Measurements from ENCODE around the gene DNMT3B.

DNA sequence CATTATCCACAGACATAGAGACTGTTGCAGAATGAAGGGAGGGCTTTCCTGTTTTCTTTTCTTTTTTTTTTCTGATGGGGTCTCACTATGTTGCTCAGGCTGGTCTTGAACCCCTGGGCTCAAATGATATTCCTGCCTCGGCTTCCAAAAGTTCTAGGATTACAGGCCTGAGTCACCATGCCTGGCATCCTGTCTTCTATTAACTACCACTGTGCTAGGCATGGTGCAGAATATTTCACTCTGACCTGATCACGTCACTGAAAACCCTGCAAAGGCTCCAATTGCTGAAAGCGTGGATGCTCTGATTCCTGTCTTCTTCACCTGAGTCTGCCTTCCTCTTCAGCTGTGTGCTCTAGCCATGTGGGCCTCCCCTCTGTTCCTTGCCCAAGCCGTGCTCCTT lies 8.5 kb upstream of the DNMT3B start:
- TF ChIP-seq, protein P1, sequence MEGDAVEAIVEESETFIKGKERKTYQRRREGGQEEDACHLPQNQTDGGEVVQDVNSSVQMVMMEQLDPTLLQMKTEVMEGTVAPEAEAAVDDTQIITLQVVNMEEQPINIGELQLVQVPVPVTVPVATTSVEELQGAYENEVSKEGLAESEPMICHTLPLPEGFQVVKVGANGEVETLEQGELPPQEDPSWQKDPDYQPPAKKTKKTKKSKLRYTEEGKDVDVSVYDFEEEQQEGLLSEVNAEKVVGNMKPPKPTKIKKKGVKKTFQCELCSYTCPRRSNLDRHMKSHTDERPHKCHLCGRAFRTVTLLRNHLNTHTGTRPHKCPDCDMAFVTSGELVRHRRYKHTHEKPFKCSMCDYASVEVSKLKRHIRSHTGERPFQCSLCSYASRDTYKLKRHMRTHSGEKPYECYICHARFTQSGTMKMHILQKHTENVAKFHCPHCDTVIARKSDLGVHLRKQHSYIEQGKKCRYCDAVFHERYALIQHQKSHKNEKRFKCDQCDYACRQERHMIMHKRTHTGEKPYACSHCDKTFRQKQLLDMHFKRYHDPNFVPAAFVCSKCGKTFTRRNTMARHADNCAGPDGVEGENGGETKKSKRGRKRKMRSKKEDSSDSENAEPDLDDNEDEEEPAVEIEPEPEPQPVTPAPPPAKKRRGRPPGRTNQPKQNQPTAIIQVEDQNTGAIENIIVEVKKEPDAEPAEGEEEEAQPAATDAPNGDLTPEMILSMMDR (IDR thresholded peaks at IDR 0.05; ENCODE audit: insufficient read depth, low read length, poor library complexity, severe bottlenecking): no peak
- TF ChIP-seq EZH2phosphoT487 (conservative IDR thresholded peaks at IDR 0.05; ENCODE audit: low read length): no peak
